HepG2 (cell line): ENCODE results near the gene MRPL54. TPM values are rescaled to one million over a fixed set of nuclear protein-coding genes. Genes with fewer than 3 reads are reported as not detected.
A peak's percentile ranks its signal among the peaks of the same experiment; 100 is the strongest.

ENCODE experiments used
- ATAC-seq: fragments of 200-7000 bp; cut with Tn5 transposase; 3 replicates; pipeline ENCODE4 v1.9.1; 2020; ENCODE audit warnings: mild to moderate bottlenecking, moderate library complexity
- BruUV-seq: library from RNA; stranded (reverse); fragments of 400-500 nt; replicated peaks from 2 replicates; lab custom pipeline; 2021; lab: Mats Ljungman, UMichigan
- CTCF ChIA-PET: fragments of 300-600 bp; formaldehyde crosslinking; extraction: SDS; loops from one replicate; lab custom pipeline; 2021; ENCODE audit warnings: low total read pairs, inconsistent platforms, low intra/inter-chr PET ratio; lab: Yijun Ruan, JAX
- POLR2A ChIA-PET: fragments of 350-600 bp; sonication (Branson Sonifier 250); formaldehyde crosslinking; loops from one replicate; lab custom pipeline; 2020; ENCODE audit warnings: antibody characterized with exemption, inconsistent platforms; lab: Yijun Ruan, JAX
- DNase-seq: peaks from one replicate; pipeline ENCODE4 v3.0.0-alpha.2; 2015; ENCODE audit warnings: low spot score
- FAIRE-seq: peaks from 3 replicates; lab custom pipeline; 2011; peaks lifted over from hg19 to GRCh38; lab: Jason Lieb, UNC
- H2AFZ ChIP-seq: one replicate; pipeline ENCODE4 v1.6.1; 2011; ENCODE audit warnings: low read length, inconsistent platforms
- H3K27ac ChIP-seq: fragments of 300-600 bp; 3 replicates; pipeline ENCODE4 v1.8.0; 2011; ENCODE audit warnings: mixed run types, mild to moderate bottlenecking, mixed read lengths, low read length, inconsistent platforms; ENCODE audit not compliant: insufficient read depth; ENCODE audit errors: extremely low read length
- H3K27me3 ChIP-seq, 2 experiments: fragments of 200-600 bp in 1 of 2; 2 replicates in 1 of 2; 3 replicates in 1 of 2; pipeline versions ENCODE4 v1.6.0 to v1.8.0; 2011; ENCODE audit warnings: low read length in 2 of 2, mild to moderate bottlenecking in 2 of 2, moderate library complexity in 2 of 2, inconsistent platforms in 1 of 2; ENCODE audit not compliant: insufficient read depth in 2 of 2, control insufficient read depth in 1 of 2
- H3K36me3 ChIP-seq, 2 experiments: fragments of 200-600 bp in 1 of 2; replicated peaks in 1 of 2; 2 replicates in 1 of 2; 3 replicates in 1 of 2; pipeline versions ENCODE4 v1.5.1 to v1.8.0; 2011; ENCODE audit warnings: low read length in 2 of 2, inconsistent platforms in 1 of 2; ENCODE audit not compliant: insufficient read depth in 2 of 2, control insufficient read depth in 1 of 2
- H3K4me1 ChIP-seq: 2 replicates; pipeline ENCODE4 v1.5.1; 2012; ENCODE audit warnings: low read length, inconsistent platforms; ENCODE audit not compliant: insufficient read depth
- H3K4me2 ChIP-seq: 2 replicates; pipeline ENCODE4 v1.6.0; 2011; ENCODE audit warnings: low read depth, low read length, inconsistent platforms
- H3K4me3 ChIP-seq, 3 experiments: fragments of 200-600 bp in 1 of 3; sonication (generic), shearing (Covaris generic) in 1 of 3; replicated peaks in 1 of 3; 2 replicates each; pipeline ENCODE4 v1.5.1; 2011 to 2016; ENCODE audit warnings: low read length in 3 of 3, inconsistent platforms in 2 of 3, low read depth in 2 of 3, mild to moderate bottlenecking in 2 of 3, control low read depth in 1 of 3, mixed read lengths in 1 of 3; ENCODE audit not compliant: insufficient read depth in 1 of 3
- H3K79me2 ChIP-seq: one replicate; pipeline ENCODE4 v1.6.1; 2011; ENCODE audit warnings: low read length, inconsistent platforms; ENCODE audit not compliant: insufficient read depth
- H3K9ac ChIP-seq: 2 replicates; pipeline ENCODE4 v1.6.0; 2011; ENCODE audit warnings: mild to moderate bottlenecking, low read depth, low read length, inconsistent platforms; ENCODE audit not compliant: insufficient read depth
- H3K9me3 ChIP-seq: 2 replicates; pipeline ENCODE4 v1.5.1; 2012; ENCODE audit warnings: mild to moderate bottlenecking, low read length
- H4K20me1 ChIP-seq: 2 replicates; pipeline ENCODE4 v1.6.0; 2011; ENCODE audit warnings: inconsistent platforms, mild to moderate bottlenecking, low read length, moderate library complexity; ENCODE audit not compliant: insufficient read depth
- ATF7-NPFF ChIP-seq: sonication (generic); formaldehyde crosslinking; IDR thresholded peaks from 2 replicates; pipeline ENCODE4 v1.8.1; 2023; ENCODE audit warnings: mild to moderate bottlenecking, low read depth, missing genetic modification reagents, moderate library complexity
- GTF3A ChIP-seq: sonication (generic); formaldehyde crosslinking; conservative IDR thresholded peaks from 2 replicates; pipeline ENCODE4 v1.4.0; 2020; ENCODE audit warnings: mild to moderate bottlenecking, missing genetic modification reagents
- HCFC1 ChIP-seq: fragments of 150-350 bp; IDR thresholded peaks from 2 replicates; pipeline ENCODE4 v1.6.1; 2014; ENCODE audit warnings: low read depth, low read length
- HDAC2 ChIP-seq: sonication (generic); formaldehyde crosslinking; IDR thresholded peaks from 2 replicates; pipeline ENCODE4 v1.4.0; 2020; ENCODE audit warnings: missing genetic modification reagents
- KDM5A ChIP-seq: fragments of 200-600 bp; sonication (generic); IDR thresholded peaks from 2 replicates; pipeline ENCODE4 v1.7.0; 2018; ENCODE audit warnings: antibody characterized with exemption, mild to moderate bottlenecking, low read length, borderline replicate concordance
- NFIC ChIP-seq: IDR thresholded peaks from 2 replicates; pipeline ENCODE4 v1.6.1; 2012; ENCODE audit warnings: mild to moderate bottlenecking, low read length, inconsistent platforms
- ZFX ChIP-seq: sonication (generic); formaldehyde crosslinking; IDR thresholded peaks from 2 replicates; pipeline ENCODE4 v1.4.0; 2020; ENCODE audit warnings: mild to moderate bottlenecking, low read depth, missing genetic modification reagents, moderate library complexity
- ZNF749 ChIP-seq: sonication (generic); formaldehyde crosslinking; IDR thresholded peaks from 2 replicates; pipeline ENCODE4 v1.8.0; 2022; ENCODE audit warnings: mild to moderate bottlenecking, missing genetic modification reagents, moderate library complexity, borderline replicate concordance
- WGBS: methylation state at CpG from one replicate; pipeline ENCODE4 v1.1.6; 2017; ENCODE audit warnings: low lambda C conversion rate; 5-methylcytosine and 5-hydroxymethylcytosine counted together
- in situ Hi-C: cut with HindIII; loops from 2 replicates; pipeline ENCODE4 v1.10.0; 2017; ENCODE audit warnings: low pct_unique_long_range_greater_than_20kb; ENCODE audit not compliant: extremely low pct_ligation_motif_present
- intact Hi-C: fragments of 100-400 bp; cut with micrococcal nuclease; formaldehyde crosslinking; loops from one replicate; pipeline ENCODE4 v1.10.0; 2022; ENCODE audit not compliant: unreplicated experiment
- polyA plus RNA-seq, 8 experiments: library from polyadenylated mRNA; depleted of rRNA in 3 of 8; stranded (reverse) in 7 of 8; unstranded in 1 of 8; fragments of >200 nt; fragmentation: Illumina TruSeq in 4 of 8; extraction: Trizol in 4 of 8; gene quantifications; 2 replicates each; pipeline versions ENCODE4 v1.2.1 to v1.2.3, GENCODE V29; 2011 to 2016; ENCODE audit warnings: low read depth in 4 of 8, missing spikeins in 1 of 8, mixed read lengths in 1 of 8; ENCODE audit not compliant: insufficient read depth in 1 of 8
- total RNA-seq, 5 experiments: library from RNA; depleted of rRNA; stranded (reverse); fragments of >200 nt; fragmentation: Illumina TruSeq; extraction: Trizol; gene quantifications; 2 replicates each; pipeline ENCODE4 v1.2.3, GENCODE V29; 2016; ENCODE audit warnings: low read depth in 1 of 5
- TF ChIP-seq, protein P1 (sequence below): IDR thresholded peaks from 2 replicates; pipeline ENCODE4 v1.6.1; 2018; ENCODE audit warnings: missing genetic modification reagents, mild to moderate bottlenecking, missing compliant biosample characterization

The MRPL54 gene
- total and polyA plus RNA-seq, 2 of the 13 experiments (the other 11 are each of a cell fraction or from before 2014, with no cell fraction given) = 36.8 to 66.9 TPM

DNA sequence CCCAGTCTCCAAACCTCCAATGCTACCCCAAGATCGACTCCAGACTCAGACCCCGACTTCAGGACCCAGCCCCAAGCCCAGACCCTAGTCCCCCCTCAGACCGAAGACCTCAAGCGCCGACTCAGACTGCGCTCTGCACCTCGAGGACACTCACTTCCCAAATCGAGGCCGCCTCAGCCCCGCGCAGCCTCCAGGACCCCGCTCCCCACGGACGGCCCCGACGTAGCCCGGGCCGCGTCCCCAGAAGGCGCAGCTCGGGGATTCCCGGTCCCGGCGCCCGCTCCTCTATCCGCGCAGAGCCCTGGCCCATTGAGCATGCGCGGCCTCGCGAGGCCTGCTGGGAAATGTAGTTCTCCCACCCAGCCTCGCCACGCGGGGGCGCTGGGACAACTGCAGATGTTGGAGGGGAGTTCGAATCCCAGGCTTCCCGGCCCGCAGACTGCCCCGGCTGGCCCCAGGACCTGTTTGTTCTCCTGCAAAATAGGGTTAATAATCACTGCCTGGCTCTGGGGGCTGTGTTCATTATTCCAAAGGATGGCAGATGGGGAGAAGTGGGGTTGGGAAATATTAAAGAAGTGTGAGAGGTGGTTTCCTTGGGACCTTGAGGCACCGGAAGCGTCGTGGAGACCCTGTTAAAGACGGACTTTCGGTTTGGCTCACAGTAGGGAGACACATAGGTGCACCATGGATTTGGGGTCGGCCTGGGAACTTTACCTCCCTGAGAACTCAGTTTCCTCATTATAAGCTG is 926 bp upstream of the MRPL54 start, which contains the start of gene APBA3 (continued):
- TF ChIP-seq, protein P1, sequence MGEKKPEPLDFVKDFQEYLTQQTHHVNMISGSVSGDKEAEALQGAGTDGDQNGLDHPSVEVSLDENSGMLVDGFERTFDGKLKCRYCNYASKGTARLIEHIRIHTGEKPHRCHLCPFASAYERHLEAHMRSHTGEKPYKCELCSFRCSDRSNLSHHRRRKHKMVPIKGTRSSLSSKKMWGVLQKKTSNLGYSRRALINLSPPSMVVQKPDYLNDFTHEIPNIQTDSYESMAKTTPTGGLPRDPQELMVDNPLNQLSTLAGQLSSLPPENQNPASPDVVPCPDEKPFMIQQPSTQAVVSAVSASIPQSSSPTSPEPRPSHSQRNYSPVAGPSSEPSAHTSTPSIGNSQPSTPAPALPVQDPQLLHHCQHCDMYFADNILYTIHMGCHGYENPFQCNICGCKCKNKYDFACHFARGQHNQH (CRISPR knock-in tag) = peak; percentile 18; the same call in 1 of the 2 replicates
- TF ChIP-seq ZFX (CRISPR knock-in tag) = peak; percentile 36; the same call in 1 of the 2 replicates
- TF ChIP-seq HDAC2 = peak; percentile 76
- peak; percentile 97 for TF ChIP-seq HCFC1

DNA sequence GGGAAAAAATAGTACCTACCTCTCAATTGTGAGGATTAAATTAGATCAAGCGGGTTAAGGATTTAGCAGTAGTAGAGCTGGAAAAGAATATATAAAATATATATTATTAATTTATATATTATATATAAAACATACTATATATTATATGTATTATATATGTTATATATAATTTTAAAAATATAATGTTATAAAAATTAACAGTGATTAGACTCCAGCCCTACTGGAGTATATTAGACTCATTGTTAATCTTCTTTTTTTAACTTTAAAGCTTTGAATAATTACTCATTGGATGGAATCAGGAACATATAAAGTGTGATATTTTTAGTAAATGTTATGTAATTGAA is 380 bp upstream of the MRPL54 start:
- 68% methylated on average over 1 of the region's 1 CpG for WGBS
- no peaks in the 10 kb centered on the region for H4K20me1 ChIP-seq
- no peaks in the 10 kb centered on the region for H3K9me3 ChIP-seq
- peaks cover 17% of the 10 kb centered on the region for H3K4me1 ChIP-seq
- intact Hi-C loops (loop anchor here (10.0 kb wide), 1 partner anchor 57 kb away; the partner anchor contains the start of genes PIP5K1C and TJP3), in situ Hi-C loops (no loop called here)
- TF ChIP-seq KDM5A (0 out of 2 replicates have a peak, but pooled peaks have one; percentile 14), ZNF749 (CRISPR knock-in tag) (0 out of 2 replicates have a peak, but pooled peaks have one; percentile 41), NFIC (0 out of 2 replicates have a peak, but pooled peaks have one; percentile 15), ATF7-NPFF (CRISPR knock-in tag) (no peak), GTF3A (0 out of 2 replicates have a peak, but pooled peaks have one; percentile 8)
- FAIRE-seq = no peak
- no peak for ATAC-seq
- peak overlapping the region; percentile 91 for H2AFZ ChIP-seq
- POLR2A ChIA-PET = interaction anchor here (0.5 to 2.0 kb wide), 15 partner anchors 10 to 486 kb away, joined by 3 to 15 read pairs (median 6); partner anchors contain the start of genes CACTIN, EEF2, PIAS4 and RAX2
- peak overlapping the region; percentile 95 for H3K27ac ChIP-seq
- H3K27me3 ChIP-seq = no peaks in the 10 kb centered on the region; a peak in 1 of 5 replicates
- peaks cover 12% of the 10 kb centered on the region for H3K79me2 ChIP-seq
- no TSS peak for BruUV-seq
- no peak for DNase-seq
- H3K9ac ChIP-seq = peak overlapping the region; percentile 93
- peak overlapping the region; percentile 88 for H3K4me2 ChIP-seq
- CTCF ChIA-PET = no interaction called here
- H3K4me3 ChIP-seq = peak overlapping the region; percentile 84 to 99 (median 90); a peak in 5 of 6 replicates
- peaks cover 7 to 23% of the 10 kb centered on the region in 2 experiments; a peak in 3 of 5 replicates for H3K36me3 ChIP-seq
